22Rv1 (cell line): ENCODE results near the gene ADAMTS16.

Experiments used
- H3K27ac ChIP-seq: fragments of 450-650 bp; 2 replicates; pipeline ENCODE4 v1.5.1; 2017
- CTCF ChIP-seq: fragments of 450-650 bp; IDR thresholded peaks from 2 replicates; pipeline ENCODE4 v1.5.1; 2017; ENCODE audit warnings: mild to moderate bottlenecking
- ZFX ChIP-seq: fragments of 450-650 bp; IDR thresholded peaks from 2 replicates; pipeline ENCODE4 v1.6.1; 2017; ENCODE audit warnings: antibody characterized with exemption, borderline replicate concordance

The ADAMTS16 gene

DNA sequence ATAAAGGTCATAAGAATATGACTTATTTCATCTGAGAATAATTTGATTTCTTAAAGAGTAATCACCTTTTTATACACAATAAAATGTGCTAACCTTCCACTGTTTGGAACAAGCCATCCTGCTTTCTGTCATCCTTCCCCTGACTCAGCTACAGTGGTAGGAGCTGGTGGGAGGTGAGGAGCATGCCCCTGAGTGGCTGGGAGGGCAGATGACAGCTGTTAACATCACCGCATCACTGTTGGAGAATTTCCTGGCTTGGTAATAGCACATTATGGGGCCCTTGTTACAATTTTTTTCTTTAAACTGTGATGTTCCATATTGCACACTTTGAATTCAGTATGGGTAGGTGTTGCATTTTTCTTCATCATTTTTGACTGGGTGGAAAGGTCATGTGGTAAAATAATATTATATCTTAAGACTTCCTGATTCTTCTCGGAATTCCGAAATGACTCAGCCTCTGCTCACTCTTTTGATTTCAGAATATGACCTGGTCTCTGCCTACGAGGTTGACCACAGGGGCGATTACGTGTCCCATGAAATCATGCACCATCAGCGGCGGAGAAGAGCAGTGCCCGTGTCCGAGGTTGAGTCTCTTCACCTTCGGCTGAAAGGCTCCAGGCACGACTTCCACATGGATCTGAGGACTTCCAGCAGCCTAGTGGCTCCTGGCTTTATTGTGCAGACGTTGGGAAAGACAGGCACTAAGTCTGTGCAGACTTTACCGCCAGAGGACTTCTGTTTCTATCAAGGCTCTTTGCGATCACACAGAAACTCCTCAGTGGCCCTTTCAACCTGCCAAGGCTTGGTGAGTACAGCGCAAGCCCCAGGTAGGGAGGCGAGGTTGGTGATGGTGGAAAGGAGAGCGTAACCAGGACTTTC is 5.8 kb downstream of the ADAMTS16 start:
- TF ChIP-seq ZFX (no peak), CTCF (no peak)

DNA sequence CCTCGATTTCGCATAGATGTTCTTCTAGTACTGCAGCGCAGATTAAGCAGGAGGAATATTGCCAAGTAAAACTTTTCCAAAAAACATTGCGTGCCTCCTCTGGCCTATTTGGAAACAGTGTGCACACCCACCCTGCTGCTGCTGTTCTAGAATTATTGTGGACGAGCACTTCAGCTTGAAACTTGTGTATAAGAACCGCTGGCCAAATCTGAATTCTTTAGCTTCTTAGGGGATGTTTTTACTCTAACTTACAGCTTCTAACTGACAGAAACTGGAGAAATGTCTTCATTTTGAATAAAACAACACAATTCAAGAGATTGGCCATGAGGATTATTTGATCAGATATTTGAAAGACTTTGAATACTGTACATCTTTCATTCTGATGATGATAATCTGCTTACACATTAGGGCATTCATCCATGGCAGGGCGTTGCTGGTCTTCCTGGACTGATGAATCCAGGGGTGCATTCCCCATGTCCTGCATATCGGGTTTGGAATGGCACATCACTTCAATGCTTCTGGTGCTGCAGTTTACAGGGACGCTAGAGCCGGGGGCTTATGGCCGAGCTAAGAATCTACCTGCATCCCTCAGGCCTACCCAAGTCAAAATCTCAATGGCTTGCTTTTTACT is 6.5 kb downstream of the ADAMTS16 start:
- no peak overlapping the region for H3K27ac ChIP-seq
- TF ChIP-seq ZFX, result no peak

More for the DNA sequence above, 5.8 kb downstream of the ADAMTS16 start:
- H3K27ac ChIP-seq, result no peak overlapping the region

- no peak overlapping the region for H3K27ac ChIP-seq
- TF ChIP-seq ZFX (no peak), CTCF (no peak)
Observed at GRCh38 chr5:5149154-5149553, 9.0 kb downstream of the ADAMTS16 start.

GRCh38 chr5:5150667-5151066 is 10.5 kb downstream of the ADAMTS16 start:
- H3K27ac ChIP-seq, result no peak overlapping the region
- TF ChIP-seq CTCF, result no peak

DNA sequence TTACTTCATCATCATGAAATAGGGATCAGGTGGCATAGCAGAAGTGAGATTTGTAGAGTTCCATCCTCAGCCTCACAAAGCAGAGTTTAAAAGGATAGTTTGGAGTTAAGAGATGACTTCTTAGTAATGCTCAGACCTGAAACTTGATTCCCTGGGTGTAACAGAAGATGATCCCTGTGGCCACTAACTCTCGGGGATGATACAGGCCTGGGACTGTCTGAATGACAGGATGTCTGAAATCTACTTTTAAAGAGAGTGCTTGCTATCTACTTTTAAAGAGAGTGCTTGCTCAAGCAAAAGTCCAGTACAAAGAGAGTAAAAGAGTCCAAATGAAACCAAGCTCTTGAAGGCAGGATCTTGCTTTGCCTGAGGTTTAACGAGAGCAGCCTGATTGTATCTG is 14.6 kb downstream of the ADAMTS16 start:
- H3K27ac ChIP-seq, result no peak overlapping the region
- TF ChIP-seq ZFX (no peak), CTCF (no peak)

GRCh38 chr5:5155617-5156016 is 15.5 kb downstream of the ADAMTS16 start:
- no peak for TF ChIP-seq CTCF
- no peak for TF ChIP-seq ZFX
- H3K27ac ChIP-seq, result no peak overlapping the region

DNA sequence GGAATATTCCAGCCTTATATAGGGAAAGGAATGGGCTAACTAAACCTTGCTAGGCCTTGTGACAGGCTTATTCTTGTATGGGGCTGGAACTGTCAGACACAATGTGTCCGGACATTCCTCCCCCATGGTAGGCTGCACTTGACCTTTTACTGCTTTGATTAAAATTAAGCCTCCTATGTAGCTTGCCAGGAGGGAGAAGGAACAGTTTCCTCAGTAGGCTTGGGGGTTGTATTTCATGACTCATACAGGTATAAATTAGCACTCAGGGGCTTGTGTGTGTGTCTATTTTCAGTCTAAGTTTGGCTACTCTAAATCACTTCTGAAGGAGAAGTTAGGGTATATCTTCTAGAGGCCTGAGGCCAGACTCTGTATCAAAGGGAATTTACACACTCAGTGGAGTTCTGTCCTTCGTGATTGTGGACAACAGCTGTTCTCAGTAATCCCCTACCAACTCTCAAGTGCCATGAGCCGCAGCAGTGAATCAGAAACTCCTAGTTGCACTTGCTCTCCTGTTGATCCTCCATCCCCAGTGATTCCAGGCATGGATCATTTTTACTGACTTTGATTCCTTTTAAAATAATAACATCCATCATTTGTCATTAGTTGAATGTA is 16.4 kb downstream of the ADAMTS16 start:
- H3K27ac ChIP-seq, result no peak overlapping the region
- no peak for TF ChIP-seq CTCF
- TF ChIP-seq ZFX, result no peak
